HG03039 (cell line): Measurements from ENCODE around the gene NR2F1-AS1.

ENCODE experiments used
- ATAC-seq: cut with Tn5 transposase; IDR thresholded peaks from one replicate; pipeline ENCODE4 v1.9.1; 2021; ENCODE audit warnings: mild to moderate bottlenecking, moderate library complexity; ENCODE audit not compliant: unreplicated experiment

The NR2F1-AS1 gene

GRCh38 chr5:93578813-93579691 lies 2.0 kb downstream of the NR2F1-AS1 start:
- no peak for ATAC-seq

GRCh38 chr5:93577854-93578812 lies 2.9 kb downstream of the NR2F1-AS1 start:
- no peak for ATAC-seq

- ATAC-seq, result no peak
Observed at GRCh38 chr5:93576994-93577853, 3.8 kb downstream of the NR2F1-AS1 start.

- ATAC-seq, result no peak
Observed at GRCh38 chr5:93575461-93576414, 5.3 kb downstream of the NR2F1-AS1 start.

GRCh38 chr5:93574491-93575305 lies 6.3 kb downstream of the NR2F1-AS1 start:
- no peak for ATAC-seq

GRCh38 chr5:93573354-93574351 lies 7.4 kb downstream of the NR2F1-AS1 start:
- no peak for ATAC-seq

- no peak for ATAC-seq
Observed at GRCh38 chr5:93572608-93573353, 8.2 kb downstream of the NR2F1-AS1 start.

- ATAC-seq, result no peak
Observed at GRCh38 chr5:93572101-93572607, 8.9 kb downstream of the NR2F1-AS1 start.

GRCh38 chr5:93571114-93571949 lies 9.7 kb downstream of the NR2F1-AS1 start:
- no peak for ATAC-seq

GRCh38 chr5:93570294-93571113 lies 10.5 kb downstream of the NR2F1-AS1 start:
- ATAC-seq, result no peak

- ATAC-seq, result no peak
Observed at GRCh38 chr5:93569300-93570160, 11.5 kb downstream of the NR2F1-AS1 start.

GRCh38 chr5:93567424-93567823 lies 13.6 kb downstream of the NR2F1-AS1 start:
- ATAC-seq, result no peak

- ATAC-seq, result no peak
Observed at GRCh38 chr5:93566091-93566490, 14.9 kb downstream of the NR2F1-AS1 start.
